ENCODE results near the gene SLC38A2.

DNA sequence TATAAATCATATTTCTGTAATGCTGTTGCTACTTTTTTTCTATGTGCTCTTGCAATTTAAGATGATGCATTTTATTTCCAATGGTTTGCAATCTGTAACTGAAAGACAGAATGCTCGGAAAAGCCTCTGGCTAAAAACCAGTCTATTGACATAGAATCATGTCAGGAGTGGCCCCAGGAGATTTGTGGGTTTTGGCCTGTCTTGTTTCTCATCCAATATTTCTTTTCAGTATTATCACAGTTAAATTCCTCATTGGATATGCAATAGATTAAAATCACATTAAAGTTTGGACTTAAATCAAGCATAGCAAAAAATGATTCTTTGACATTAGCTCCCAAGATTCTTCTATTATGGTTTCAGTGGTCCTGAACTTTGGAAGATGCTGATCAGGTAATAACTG lies 19.1 kb upstream of the SLC38A2 start:
- no peak for TF ChIP-seq CTCF (conservative IDR thresholded peaks at IDR 0.05; ENCODE audit: low read depth in 2 of 2)
- no peak for TF ChIP-seq EZH2phosphoT487 (IDR thresholded peaks at IDR 0.05; ENCODE audit: unreplicated experiment)
- no peak for TF ChIP-seq REST (IDR thresholded peaks at IDR 0.05; ENCODE audit: unreplicated experiment)
- TF ChIP-seq CREB1 (CRISPR knock-in tag; IDR thresholded peaks at IDR 0.05; ENCODE audit: low read depth), result no peak
- TF ChIP-seq POLR2AphosphoS5 (IDR thresholded peaks at IDR 0.05; ENCODE audit: low read depth), result no peak
- no peak for TF ChIP-seq EZH2 (IDR thresholded peaks at IDR 0.05; ENCODE audit: low read depth, unreplicated experiment)
- no peak for TF ChIP-seq ZNF331 (CRISPR knock-in tag; IDR thresholded peaks at IDR 0.05; ENCODE audit: low read depth)
- TF ChIP-seq STAT1 (IDR thresholded peaks at IDR 0.05; ENCODE audit: unreplicated experiment), result no peak
- no peak for TF ChIP-seq ETS1 (IDR thresholded peaks at IDR 0.05)

All from GM23338 (cell line).